Ishikawa (cell line): Measurements from ENCODE around the gene PPP3R1.

ENCODE experiments used
- CREB1 ChIP-seq: IDR thresholded peaks from 2 replicates; pipeline ENCODE4 v1.6.1; 2012; ENCODE audit warnings: low read depth
- EP300 ChIP-seq: IDR thresholded peaks from 2 replicates; pipeline ENCODE4 v1.6.1; 2012; ENCODE audit warnings: borderline replicate concordance
- TAF1 ChIP-seq: IDR thresholded peaks from 2 replicates; pipeline ENCODE4 v1.6.1; 2012; ENCODE audit warnings: low read depth, mild to moderate bottlenecking
- TF ChIP-seq, protein P1 (sequence below): IDR thresholded peaks from 2 replicates; pipeline ENCODE4 v1.6.1; 2012
- TF ChIP-seq, protein P2 (sequence below): IDR thresholded peaks from 2 replicates; pipeline ENCODE4 v1.6.1; 2012

DNA sequence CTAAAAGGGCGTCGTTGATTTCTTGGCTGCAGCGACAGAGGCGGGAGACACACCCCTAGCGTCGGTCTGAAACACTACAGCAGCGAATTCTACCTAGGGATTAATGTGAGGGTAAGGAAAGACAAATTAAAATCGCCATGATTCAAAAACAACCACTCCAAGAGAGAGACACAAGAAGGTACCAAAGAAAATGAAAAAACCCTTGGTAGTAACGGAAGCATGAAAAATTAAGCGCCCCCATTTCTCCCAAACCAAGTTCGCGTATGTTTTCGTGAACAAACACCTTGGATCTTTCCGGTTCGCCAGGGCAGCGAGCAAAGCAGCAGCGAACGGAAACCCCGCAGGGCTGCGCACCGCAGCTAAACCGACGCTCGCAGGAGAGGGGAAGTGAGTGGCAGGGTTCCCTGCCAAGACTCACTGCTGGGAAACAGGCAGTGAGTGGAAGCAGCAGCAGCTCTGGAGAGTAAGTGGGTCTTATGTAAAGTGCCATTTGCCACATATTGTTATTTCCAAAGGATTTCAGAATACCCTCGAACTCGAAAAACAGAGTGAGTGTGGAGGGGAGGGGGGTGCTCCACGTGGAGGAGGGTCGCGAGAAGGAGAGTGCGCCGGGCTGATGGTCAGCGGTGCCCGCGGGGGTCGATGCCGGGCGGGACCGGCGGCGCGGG lies 1.0 kb downstream of the PPP3R1 start:
- TF ChIP-seq EP300 = no peak
- TF ChIP-seq, protein P1, sequence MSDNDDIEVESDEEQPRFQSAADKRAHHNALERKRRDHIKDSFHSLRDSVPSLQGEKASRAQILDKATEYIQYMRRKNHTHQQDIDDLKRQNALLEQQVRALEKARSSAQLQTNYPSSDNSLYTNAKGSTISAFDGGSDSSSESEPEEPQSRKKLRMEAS = peak; percentile 21
- TF ChIP-seq, protein P2, sequence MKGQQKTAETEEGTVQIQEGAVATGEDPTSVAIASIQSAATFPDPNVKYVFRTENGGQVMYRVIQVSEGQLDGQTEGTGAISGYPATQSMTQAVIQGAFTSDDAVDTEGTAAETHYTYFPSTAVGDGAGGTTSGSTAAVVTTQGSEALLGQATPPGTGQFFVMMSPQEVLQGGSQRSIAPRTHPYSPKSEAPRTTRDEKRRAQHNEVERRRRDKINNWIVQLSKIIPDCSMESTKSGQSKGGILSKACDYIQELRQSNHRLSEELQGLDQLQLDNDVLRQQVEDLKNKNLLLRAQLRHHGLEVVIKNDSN = no peak
- no peak for TF ChIP-seq CREB1
- TF ChIP-seq TAF1 = no peak
